Measurements from ENCODE around the gene TCEANC2.
A peak's percentile ranks its signal among the peaks of the same experiment; 100 is the strongest.

TCEANC2 gene

DNA sequence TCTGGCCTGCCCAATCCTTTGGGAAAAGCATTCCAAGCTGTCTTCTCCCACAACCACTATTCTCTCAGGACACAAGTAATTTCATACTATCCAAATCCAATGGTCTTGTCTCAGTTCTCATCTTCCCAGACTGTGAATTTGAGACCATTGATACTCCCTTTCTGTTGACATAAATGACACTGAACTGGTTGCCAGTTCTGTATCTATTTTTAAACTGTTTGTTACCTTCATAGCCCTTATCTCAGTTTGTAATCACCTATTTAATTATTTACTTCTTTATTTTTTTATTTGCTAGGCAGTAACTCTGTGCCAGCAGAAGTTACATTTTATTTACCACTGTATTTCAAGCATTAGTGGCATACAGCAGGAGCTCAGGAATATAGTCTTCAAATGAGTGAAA is 24.0 kb downstream of the TCEANC2 start:
- no peak for DNase-seq (ENCODE audit: extremely low read depth, low read depth)
- TF ChIP-seq CTCF (IDR thresholded peaks at IDR 0.05; ENCODE audit: low read depth, low read length): no peak

DNA sequence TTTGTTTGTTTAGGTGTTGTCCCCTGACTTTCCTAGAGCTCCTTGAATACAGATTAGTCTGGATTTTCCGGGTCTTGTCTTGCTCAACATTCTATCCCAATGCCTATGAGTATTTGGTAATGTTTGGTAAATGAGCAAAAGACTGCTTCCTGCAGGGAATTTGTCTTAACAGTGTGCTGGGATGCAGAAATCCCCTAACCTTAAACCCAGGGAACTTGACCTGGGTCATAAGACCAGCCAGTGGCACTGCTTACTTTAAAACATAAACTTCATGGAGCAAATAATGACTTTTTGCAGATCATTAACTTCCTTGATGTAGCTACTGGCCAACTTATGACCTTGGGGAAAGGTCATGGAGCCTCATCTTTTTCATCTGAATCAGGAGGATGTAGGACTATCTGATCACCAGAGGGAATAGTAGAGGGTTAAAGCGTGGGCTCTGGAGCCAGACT is 27.2 kb downstream of the TCEANC2 start:
- no peak for TF ChIP-seq CTCF (IDR thresholded peaks at IDR 0.05; ENCODE audit: low read depth, low read length)

DNA sequence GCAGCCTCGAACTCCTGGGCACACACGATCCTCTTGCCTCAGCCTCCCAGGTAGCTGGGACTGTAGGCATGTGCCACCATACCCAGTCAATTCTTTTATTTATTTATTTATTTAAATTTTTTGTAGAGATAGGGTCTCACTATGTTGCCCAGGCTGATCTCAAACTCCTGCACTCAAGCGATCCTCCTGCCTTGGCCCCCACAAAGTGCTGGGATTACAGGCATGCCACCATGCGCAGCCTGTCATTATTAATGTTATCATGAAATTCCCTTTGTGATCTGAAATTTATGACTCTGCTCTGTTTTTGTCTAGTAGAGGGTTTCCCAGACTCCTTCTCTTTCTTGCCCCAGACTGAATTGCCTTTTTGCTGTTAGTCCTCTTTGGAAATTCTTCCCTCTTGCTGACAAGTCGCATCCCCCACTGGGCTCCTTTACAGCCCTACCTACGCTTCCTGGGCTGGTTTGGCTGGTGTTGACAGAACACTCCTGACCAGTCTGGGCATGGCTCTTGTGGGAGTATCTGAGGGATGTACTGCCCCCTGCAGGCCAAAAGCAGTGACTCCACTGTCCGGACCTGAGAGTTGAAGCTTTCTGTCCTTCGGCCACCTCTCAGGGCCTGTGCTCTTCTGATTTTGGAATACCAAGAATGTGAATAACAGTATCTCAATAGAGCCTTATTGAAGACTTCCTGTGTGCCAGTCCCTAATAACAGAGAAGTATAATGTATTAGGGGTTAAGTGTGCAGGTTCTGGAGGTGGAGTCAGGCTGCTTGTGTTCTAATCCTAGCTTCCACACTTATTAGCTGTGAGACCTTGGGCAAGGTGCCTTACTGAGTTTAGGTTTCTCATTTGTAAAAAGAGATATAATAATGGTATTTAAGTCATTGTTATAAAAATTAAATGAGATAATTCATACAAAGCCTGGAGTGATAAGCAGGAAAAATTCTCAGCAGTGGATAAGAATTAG is 28.2 kb downstream of the TCEANC2 start:
- TF ChIP-seq CTCF (IDR thresholded peaks at IDR 0.05; ENCODE audit: low read depth, low read length): peak; percentile 71
- peak; percentile 5 for DNase-seq (ENCODE audit: extremely low read depth, low read depth)

More for the DNA sequence above, 27.2 kb downstream of the TCEANC2 start:
- DNase-seq (ENCODE audit: extremely low read depth, low read depth): no peak

- DNase-seq (ENCODE audit: extremely low read depth, low read depth): no peak
- TF ChIP-seq CTCF (IDR thresholded peaks at IDR 0.05; ENCODE audit: low read depth, low read length): no peak
These were observed 31.4 kb downstream of the TCEANC2 start for GRCh38 chr1:54084794-54085193.

DNA sequence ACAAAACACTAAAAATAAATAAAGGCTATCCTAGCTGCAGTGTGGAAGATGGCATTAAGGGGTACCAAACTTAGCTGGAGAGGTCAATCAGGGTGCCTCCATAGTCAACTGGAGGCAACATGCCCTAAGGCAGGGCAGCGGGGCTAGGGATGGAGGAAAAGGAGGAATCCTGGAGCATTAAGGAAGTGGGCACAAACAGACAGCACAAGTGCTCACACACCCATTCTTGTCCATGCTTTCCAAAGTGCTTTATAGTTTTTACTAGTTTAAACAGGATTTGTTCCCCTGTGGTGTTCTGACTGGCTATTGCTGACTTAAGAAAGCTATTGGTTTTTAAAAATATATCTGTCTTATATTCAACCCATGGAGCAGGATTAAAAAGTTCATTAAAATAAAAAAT is 33.3 kb downstream of the TCEANC2 start:
- DNase-seq (ENCODE audit: extremely low read depth, low read depth): no peak
- no peak for TF ChIP-seq CTCF (IDR thresholded peaks at IDR 0.05; ENCODE audit: low read depth, low read length)

- no peak for DNase-seq (ENCODE audit: extremely low read depth, low read depth)
- no peak for TF ChIP-seq CTCF (IDR thresholded peaks at IDR 0.05; ENCODE audit: low read depth, low read length)
These were observed 35.0 kb downstream of the TCEANC2 start for GRCh38 chr1:54088385-54088784.

GRCh38 chr1:54091666-54092065 is 38.3 kb downstream of the TCEANC2 start:
- TF ChIP-seq CTCF (IDR thresholded peaks at IDR 0.05; ENCODE audit: low read depth, low read length): no peak
- no peak for DNase-seq (ENCODE audit: extremely low read depth, low read depth)
